ENCODE measurements around the gene SMIM20. TPM values are rescaled to one million over a fixed set of nuclear protein-coding genes. Genes with fewer than 3 reads are reported as not detected.

SMIM20 gene
- total RNA-seq, 2 experiments from 2014 or later, result 7.2 to 9.1 TPM

GRCh38 chr4:25966171-25966570 lies 52.2 kb downstream of the SMIM20 start:
- Histone ChIP-seq H3K4me1 (ENCODE audit: insufficient read depth, low read length) (no peaks in the 10 kb centered on the region), H3K27me3 (ENCODE audit: control insufficient read depth in 1 of 2, insufficient read depth in 2 of 2, low read length in 2 of 2) (peaks cover 0 to 5% of the 10 kb centered on the region in 2 experiments), H3K27ac (ENCODE audit: low read depth in 1 of 2, low read length in 2 of 2) (no peak overlapping the region), H3K9me3 (ENCODE audit: control insufficient read depth in 1 of 2, insufficient read depth in 1 of 2, low read length in 2 of 2) (no peaks in the 10 kb centered on the region), H3K4me3 (ENCODE audit: low read length) (no peak overlapping the region), H3K36me3 (ENCODE audit: insufficient read depth, low read length) (no peaks in the 10 kb centered on the region)
- no peak for TF ChIP-seq CTCF (IDR thresholded peaks at IDR 0.05)
- no peak for DNase-seq
- peaks cover 30% of the 10 kb centered on the region for H3K27me3 Mint-ChIP-seq
- CTCF ChIA-PET, result no interaction called here
- intact Hi-C loops (cut with DNase I, micrococcal nuclease), result no loop called here
- H3K27ac Mint-ChIP-seq, result no peak overlapping the region
- no peaks in the 10 kb centered on the region for H3K36me3 Mint-ChIP-seq (ENCODE audit: low read depth)
- POLR2A ChIA-PET, result no interaction called here
- H3K9me3 Mint-ChIP-seq, result no peaks in the 10 kb centered on the region
- no peak for ATAC-seq (ENCODE audit: poor library complexity)
- no peaks in the 10 kb centered on the region for H3K4me1 Mint-ChIP-seq (ENCODE audit: low read depth)
- no peak overlapping the region for H3K4me3 Mint-ChIP-seq

- TF ChIP-seq CTCF (IDR thresholded peaks at IDR 0.05), result no peak
- intact Hi-C loops (cut with DNase I, micrococcal nuclease), result no loop called here
- Histone ChIP-seq H3K4me3 (ENCODE audit: low read length) (no peak overlapping the region), H3K4me1 (ENCODE audit: insufficient read depth, low read length) (no peaks in the 10 kb centered on the region), H3K27ac (ENCODE audit: low read depth in 1 of 2, low read length in 2 of 2) (no peak overlapping the region), H3K27me3 (ENCODE audit: control insufficient read depth in 1 of 2, insufficient read depth in 2 of 2, low read length in 2 of 2) (peaks cover 0 to 5% of the 10 kb centered on the region in 2 experiments), H3K36me3 (ENCODE audit: insufficient read depth, low read length) (no peaks in the 10 kb centered on the region), H3K9me3 (ENCODE audit: control insufficient read depth in 1 of 2, insufficient read depth in 1 of 2, low read length in 2 of 2) (no peaks in the 10 kb centered on the region)
- Mint-ChIP-seq H3K4me3 (no peak overlapping the region), H3K27me3 (peaks cover 30% of the 10 kb centered on the region), H3K4me1 (ENCODE audit: low read depth) (no peaks in the 10 kb centered on the region), H3K27ac (no peak overlapping the region), H3K9me3 (no peaks in the 10 kb centered on the region), H3K36me3 (ENCODE audit: low read depth) (no peaks in the 10 kb centered on the region)
- DNase-seq, result no peak
- ChIA-PET CTCF (no interaction called here), POLR2A (no interaction called here)
- no peak for ATAC-seq (ENCODE audit: poor library complexity)
Observed at GRCh38 chr4:25969374-25970155, 55.5 kb downstream of the SMIM20 start.

GRCh38 chr4:25970226-25970675 lies 56.2 kb downstream of the SMIM20 start:
- DNase-seq, result peak in 2 of 14 experiments; percentile 48 to 49
- no peaks in the 10 kb centered on the region for H3K36me3 Mint-ChIP-seq (ENCODE audit: low read depth)
- Histone ChIP-seq H3K4me1 (ENCODE audit: insufficient read depth, low read length) (no peaks in the 10 kb centered on the region), H3K4me3 (ENCODE audit: low read length) (no peak overlapping the region), H3K27ac (ENCODE audit: low read depth in 1 of 2, low read length in 2 of 2) (no peak overlapping the region), H3K27me3 (ENCODE audit: control insufficient read depth in 1 of 2, insufficient read depth in 2 of 2, low read length in 2 of 2) (peaks cover 0 to 5% of the 10 kb centered on the region in 2 experiments), H3K36me3 (ENCODE audit: insufficient read depth, low read length) (no peaks in the 10 kb centered on the region), H3K9me3 (ENCODE audit: control insufficient read depth in 1 of 2, insufficient read depth in 1 of 2, low read length in 2 of 2) (no peaks in the 10 kb centered on the region)
- ATAC-seq (ENCODE audit: poor library complexity), result no peak
- H3K9me3 Mint-ChIP-seq, result no peaks in the 10 kb centered on the region
- no peak overlapping the region for H3K4me3 Mint-ChIP-seq
- POLR2A ChIA-PET, result no interaction called here
- intact Hi-C loops (cut with DNase I, micrococcal nuclease), result no loop called here
- TF ChIP-seq CTCF (IDR thresholded peaks at IDR 0.05), result no peak
- peaks cover 30% of the 10 kb centered on the region for H3K27me3 Mint-ChIP-seq
- no peak overlapping the region for H3K27ac Mint-ChIP-seq
- CTCF ChIA-PET, result no interaction called here
- H3K4me1 Mint-ChIP-seq (ENCODE audit: low read depth), result no peaks in the 10 kb centered on the region

Data from CD4-positive, alpha-beta T cell (primary cell).